Stimulated activated memory B cell treated with anti-CD40 and anti-IgM and Interleukin-4, amounts not matched to agents 10 μg/mL and 1 μg/mL and 100 μg/mL, for 72 hours (primary cell): ENCODE results near the gene ENAH.
"Not testable (repeated sequence)": the region's sequence is repeated elsewhere in the genome, so short reads cannot be mapped to it uniquely, and the experiment has no call there.

ENCODE experiments used
- ATAC-seq: fragments of 150-1000 bp; cut with Tn5 transposase; 2 replicates; pipeline ENCODE4 v1.10.0; 2021
- H3K27ac Mint-ChIP-seq: one replicate; pipeline ENCODE4 v1.8.0; 2022; ENCODE audit warnings: mild to moderate bottlenecking, mixed read lengths
- H3K27me3 Mint-ChIP-seq: one replicate; pipeline ENCODE4 v1.8.0; 2022; ENCODE audit warnings: mixed read lengths
- H3K36me3 Mint-ChIP-seq: one replicate; pipeline ENCODE4 v1.8.0; 2022; ENCODE audit warnings: mixed read lengths
- H3K4me1 Mint-ChIP-seq: one replicate; pipeline ENCODE4 v1.8.0; 2022; ENCODE audit warnings: mixed read lengths
- H3K4me3 Mint-ChIP-seq: one replicate; pipeline ENCODE4 v1.8.0; 2022; ENCODE audit warnings: mild to moderate bottlenecking, moderate library complexity, mixed read lengths
- H3K9me3 Mint-ChIP-seq: one replicate; pipeline ENCODE4 v1.8.0; 2022; ENCODE audit warnings: mixed read lengths

The ENAH gene

GRCh38 chr1:225637651-225638199 is 15.2 kb downstream of the ENAH start:
- no peaks in the 10 kb centered on the region for H3K4me1 Mint-ChIP-seq
- H3K27me3 Mint-ChIP-seq: no peaks in the 10 kb centered on the region
- no peak overlapping the region for H3K27ac Mint-ChIP-seq
- H3K36me3 Mint-ChIP-seq: no peaks in the 10 kb centered on the region
- no peak for ATAC-seq
- H3K9me3 Mint-ChIP-seq: no peaks in the 10 kb centered on the region
- no peak overlapping the region for H3K4me3 Mint-ChIP-seq

DNA sequence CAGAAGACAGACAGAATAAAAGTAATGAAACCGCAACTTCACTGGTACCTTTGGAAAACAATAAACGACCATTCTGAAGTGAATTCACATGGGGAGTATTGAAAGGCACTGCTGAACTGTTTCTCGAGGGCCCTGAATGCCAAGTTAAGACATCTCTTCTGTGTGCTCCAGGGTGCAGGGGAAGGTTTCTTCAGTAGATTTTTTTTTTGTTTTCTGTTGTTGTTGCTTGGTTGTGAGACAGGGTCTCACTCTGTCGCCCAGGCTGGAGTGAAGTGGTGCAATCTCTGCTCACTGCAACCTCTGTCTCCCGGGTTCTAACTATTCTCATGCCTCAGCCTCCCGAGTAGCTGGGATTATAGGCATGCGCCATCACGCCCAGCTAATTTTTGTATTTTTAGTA is 15.9 kb downstream of the ENAH start:
- H3K27me3 Mint-ChIP-seq, H3K9me3 Mint-ChIP-seq, H3K4me1 Mint-ChIP-seq, H3K4me3 Mint-ChIP-seq, ATAC-seq, H3K36me3 Mint-ChIP-seq, H3K27ac Mint-ChIP-seq: not testable (repeated sequence)

DNA sequence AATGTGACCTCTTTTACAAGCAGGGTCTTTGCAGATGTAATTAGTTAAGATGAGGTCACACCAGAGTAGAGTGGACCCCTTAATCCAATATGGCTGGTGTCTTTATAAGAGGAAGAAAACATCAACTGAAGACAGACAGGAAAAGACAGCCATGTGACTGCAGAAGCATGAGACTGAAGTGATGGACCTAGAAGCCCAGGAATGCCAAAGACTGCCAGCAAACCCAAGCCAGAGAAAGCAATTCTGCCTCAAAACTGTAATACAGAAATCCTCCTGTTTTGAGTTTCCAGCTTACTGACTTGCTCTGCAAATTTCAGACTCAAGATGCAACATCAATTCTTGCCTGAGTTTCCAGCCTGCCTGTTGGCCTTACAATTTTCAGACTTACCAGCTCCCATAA is 17.3 kb downstream of the ENAH start:
- Mint-ChIP-seq H3K4me3 (no peak overlapping the region), H3K4me1 (no peaks in the 10 kb centered on the region), H3K9me3 (no peaks in the 10 kb centered on the region), H3K27ac (no peak overlapping the region), H3K36me3 (no peaks in the 10 kb centered on the region), H3K27me3 (no peaks in the 10 kb centered on the region)
- no peak for ATAC-seq

DNA sequence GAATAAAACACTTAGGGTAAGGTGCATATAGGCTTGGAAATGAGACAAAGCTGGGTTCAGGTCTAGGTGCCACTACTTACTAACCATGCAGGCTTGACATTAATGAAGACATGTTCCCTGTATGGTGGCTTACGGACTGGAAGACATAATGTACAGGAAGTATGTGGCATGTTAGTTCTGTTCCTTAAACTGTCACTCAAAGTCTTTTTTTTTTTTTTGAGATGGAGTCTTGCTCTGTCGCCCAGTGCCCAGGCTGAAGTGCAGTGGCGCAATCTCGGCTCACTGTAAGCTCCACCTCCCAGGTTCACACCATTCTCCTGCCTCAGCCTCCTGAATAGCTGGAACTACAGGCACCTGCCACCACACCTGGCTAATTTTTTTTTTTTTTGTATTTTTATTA is 20.1 kb downstream of the ENAH start:
- ATAC-seq, H3K4me1 Mint-ChIP-seq, H3K36me3 Mint-ChIP-seq, H3K4me3 Mint-ChIP-seq, H3K9me3 Mint-ChIP-seq, H3K27ac Mint-ChIP-seq: not testable (repeated sequence)
- H3K27me3 Mint-ChIP-seq: peaks cover 12% of the 10 kb centered on the region

GRCh38 chr1:225631021-225631663 is 21.8 kb downstream of the ENAH start:
- no peaks in the 10 kb centered on the region for H3K4me1 Mint-ChIP-seq
- H3K27ac Mint-ChIP-seq: no peak overlapping the region
- H3K27me3 Mint-ChIP-seq: peaks cover 22% of the 10 kb centered on the region
- no peaks in the 10 kb centered on the region for H3K36me3 Mint-ChIP-seq
- no peak for ATAC-seq
- no peaks in the 10 kb centered on the region for H3K9me3 Mint-ChIP-seq
- H3K4me3 Mint-ChIP-seq: no peak overlapping the region

GRCh38 chr1:225629483-225629882 is 23.4 kb downstream of the ENAH start:
- Mint-ChIP-seq H3K4me1 (no peaks in the 10 kb centered on the region), H3K4me3 (no peak overlapping the region), H3K27ac (no peak overlapping the region), H3K27me3 (peaks cover 22% of the 10 kb centered on the region), H3K36me3 (no peaks in the 10 kb centered on the region), H3K9me3 (no peaks in the 10 kb centered on the region)
- ATAC-seq: no peak

- not testable (repeated sequence) for H3K4me3 Mint-ChIP-seq, ATAC-seq, H3K36me3 Mint-ChIP-seq, H3K9me3 Mint-ChIP-seq, H3K27ac Mint-ChIP-seq, H3K4me1 Mint-ChIP-seq
- peaks cover 22% of the 10 kb centered on the region for H3K27me3 Mint-ChIP-seq
Observed at GRCh38 chr1:225628794-225629193, 24.1 kb downstream of the ENAH start.

DNA sequence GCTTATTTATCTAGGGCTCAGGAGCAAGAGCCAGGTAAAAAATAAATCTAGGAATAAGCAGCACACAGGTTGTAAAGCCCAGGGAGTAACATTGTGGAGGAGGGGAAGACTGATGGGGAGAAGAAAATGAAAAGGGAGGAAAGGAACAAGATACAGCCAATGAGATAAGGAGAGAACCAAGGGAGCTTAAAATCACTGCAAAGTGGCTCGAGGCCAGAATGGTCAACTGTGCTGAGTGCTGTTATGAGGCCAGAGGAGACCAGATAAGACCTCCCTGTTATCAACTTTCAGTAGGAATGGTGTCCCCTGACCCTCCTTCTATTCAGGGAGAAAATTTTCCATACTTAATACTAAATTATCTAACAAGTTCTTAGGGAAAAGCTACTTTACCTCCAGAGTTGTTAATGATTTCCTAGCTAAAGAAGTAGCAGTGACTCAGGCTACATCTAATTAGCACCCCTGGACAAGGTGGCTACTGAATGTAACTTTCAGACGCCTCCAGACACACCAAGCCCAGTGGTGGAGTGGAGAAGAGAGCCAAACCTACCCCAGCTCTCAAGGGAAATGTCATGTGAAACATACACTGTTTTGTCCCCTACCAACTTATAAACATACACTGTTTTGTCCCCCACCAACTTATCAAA is 25.5 kb downstream of the ENAH start:
- Mint-ChIP-seq H3K4me3 (no peak overlapping the region), H3K27ac (no peak overlapping the region), H3K27me3 (peaks cover 22% of the 10 kb centered on the region), H3K36me3 (no peaks in the 10 kb centered on the region), H3K9me3 (no peaks in the 10 kb centered on the region), H3K4me1 (no peaks in the 10 kb centered on the region)
- ATAC-seq: no peak

DNA sequence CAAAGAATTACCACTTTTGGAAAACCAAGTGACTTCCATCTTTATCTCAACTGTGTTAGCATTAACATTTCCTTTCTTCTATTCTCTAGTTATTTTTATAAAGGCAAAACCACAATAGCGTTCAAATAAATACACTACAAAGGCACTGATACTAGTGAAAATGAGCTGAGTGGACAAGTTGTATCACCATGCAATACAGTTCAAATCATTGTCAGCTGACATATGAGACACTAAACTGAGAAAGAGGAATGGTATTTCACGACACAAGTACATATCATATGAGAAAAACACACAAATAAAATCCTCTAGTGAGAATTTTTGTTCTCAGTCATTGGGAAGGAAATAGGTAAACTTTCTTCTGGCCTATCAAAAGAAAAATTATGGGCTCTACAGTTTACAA is 26.2 kb downstream of the ENAH start:
- peaks cover 2% of the 10 kb centered on the region for H3K9me3 Mint-ChIP-seq
- peaks cover 22% of the 10 kb centered on the region for H3K27me3 Mint-ChIP-seq
- no peak overlapping the region for H3K27ac Mint-ChIP-seq
- H3K36me3 Mint-ChIP-seq: no peaks in the 10 kb centered on the region
- H3K4me1 Mint-ChIP-seq: no peaks in the 10 kb centered on the region
- no peak overlapping the region for H3K4me3 Mint-ChIP-seq
- no peak for ATAC-seq

GRCh38 chr1:225617956-225618355 is 35.0 kb downstream of the ENAH start:
- Mint-ChIP-seq H3K27me3 (no peaks in the 10 kb centered on the region), H3K9me3 (peaks cover 5% of the 10 kb centered on the region), H3K27ac (no peak overlapping the region), H3K4me3 (no peak overlapping the region), H3K36me3 (no peaks in the 10 kb centered on the region), H3K4me1 (no peaks in the 10 kb centered on the region)
- no peak for ATAC-seq

DNA sequence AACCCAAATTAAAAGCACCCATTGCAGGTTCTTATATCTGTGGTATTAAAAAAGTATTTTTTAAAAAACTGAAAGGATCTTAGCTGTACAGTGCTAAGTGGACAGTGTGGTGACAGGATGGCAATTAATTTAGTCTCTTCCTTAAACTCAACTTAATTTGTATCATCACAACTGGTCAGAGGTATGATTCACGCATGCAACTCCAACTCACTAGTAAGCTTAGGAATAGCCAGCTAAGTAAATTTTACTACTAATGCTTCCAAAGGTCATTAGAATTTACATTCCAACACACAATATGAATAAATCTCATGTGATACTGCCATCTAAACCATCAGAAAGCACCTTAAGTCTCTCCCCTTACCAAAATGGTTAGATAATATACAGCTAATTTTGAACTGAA is 35.4 kb downstream of the ENAH start:
- H3K9me3 Mint-ChIP-seq: peaks cover 5% of the 10 kb centered on the region
- no peaks in the 10 kb centered on the region for H3K27me3 Mint-ChIP-seq
- H3K4me1 Mint-ChIP-seq: no peaks in the 10 kb centered on the region
- H3K27ac Mint-ChIP-seq: no peak overlapping the region
- ATAC-seq: no peak
- H3K36me3 Mint-ChIP-seq: no peaks in the 10 kb centered on the region
- no peak overlapping the region for H3K4me3 Mint-ChIP-seq

DNA sequence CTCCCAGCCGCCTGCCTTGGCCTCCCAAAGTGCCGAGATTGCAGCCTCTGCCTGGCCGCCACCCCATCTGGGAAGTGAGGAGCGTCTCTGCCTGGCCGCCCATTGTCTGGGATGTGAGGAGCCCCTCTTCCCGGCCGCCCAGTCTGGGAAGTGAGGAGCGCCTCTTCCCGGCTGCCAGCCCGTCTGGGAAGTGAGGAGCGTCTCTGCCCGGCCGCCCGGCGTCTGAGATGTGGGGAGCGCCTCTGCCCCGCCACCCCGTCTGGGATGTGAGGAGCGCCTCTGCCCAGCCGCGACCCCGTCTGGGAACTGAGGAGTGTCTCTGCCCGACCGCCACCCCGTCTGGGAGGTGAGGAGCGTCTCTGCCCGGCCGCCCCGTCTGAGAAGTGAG is 37.5 kb downstream of the ENAH start:
- not testable (repeated sequence) for H3K4me1 Mint-ChIP-seq, H3K27me3 Mint-ChIP-seq, H3K27ac Mint-ChIP-seq, H3K9me3 Mint-ChIP-seq, H3K4me3 Mint-ChIP-seq, ATAC-seq, H3K36me3 Mint-ChIP-seq

DNA sequence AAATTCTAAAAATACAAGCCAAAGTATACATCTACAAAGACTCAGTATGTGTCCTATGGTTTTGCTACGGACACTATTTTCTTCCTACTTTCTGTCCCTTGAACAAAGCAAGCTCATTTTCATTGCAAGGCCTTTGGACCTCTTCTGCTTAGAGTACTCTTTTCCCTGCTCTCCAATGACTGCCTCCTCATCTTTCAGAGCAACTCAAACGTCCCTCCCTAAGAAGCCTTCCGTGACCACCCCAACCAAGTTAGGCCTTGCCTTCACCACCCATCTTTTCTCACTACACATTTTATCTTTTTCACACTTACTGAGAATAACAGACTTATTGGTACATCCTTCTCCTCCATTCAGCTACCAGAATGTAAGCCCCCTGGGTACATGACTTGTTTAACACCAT is 39.9 kb downstream of the ENAH start:
- H3K4me3 Mint-ChIP-seq: no peak overlapping the region
- H3K36me3 Mint-ChIP-seq: no peaks in the 10 kb centered on the region
- no peak overlapping the region for H3K27ac Mint-ChIP-seq
- no peaks in the 10 kb centered on the region for H3K27me3 Mint-ChIP-seq
- H3K9me3 Mint-ChIP-seq: no peaks in the 10 kb centered on the region
- H3K4me1 Mint-ChIP-seq: no peaks in the 10 kb centered on the region
- peak; percentile 31 for ATAC-seq

DNA sequence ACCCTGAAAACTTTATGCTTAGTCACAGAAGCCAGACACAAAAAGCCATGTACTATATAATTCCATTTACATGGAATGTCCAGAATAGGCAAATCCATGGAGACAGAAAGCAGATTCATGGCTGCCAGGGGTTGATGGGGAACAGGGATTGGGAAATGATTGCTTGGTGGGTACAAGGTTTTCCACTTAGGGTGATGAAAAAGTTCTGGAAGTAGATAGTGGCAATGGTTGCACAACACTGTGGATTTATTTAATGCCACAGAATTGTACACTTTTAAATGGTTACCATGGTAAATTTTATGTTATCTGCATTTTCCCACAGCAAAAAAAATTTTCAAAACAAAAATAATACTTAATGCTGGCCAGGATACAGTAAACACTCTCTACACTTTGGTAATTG is 40.6 kb downstream of the ENAH start:
- Mint-ChIP-seq H3K27ac (no peak overlapping the region), H3K4me3 (no peak overlapping the region), H3K36me3 (no peaks in the 10 kb centered on the region), H3K27me3 (no peaks in the 10 kb centered on the region), H3K9me3 (no peaks in the 10 kb centered on the region), H3K4me1 (no peaks in the 10 kb centered on the region)
- no peak for ATAC-seq

GRCh38 chr1:225611537-225612223 is 41.2 kb downstream of the ENAH start:
- Mint-ChIP-seq H3K27ac (no peak overlapping the region), H3K9me3 (no peaks in the 10 kb centered on the region), H3K36me3 (no peaks in the 10 kb centered on the region), H3K27me3 (no peaks in the 10 kb centered on the region), H3K4me1 (no peaks in the 10 kb centered on the region), H3K4me3 (no peak overlapping the region)
- no peak for ATAC-seq

DNA sequence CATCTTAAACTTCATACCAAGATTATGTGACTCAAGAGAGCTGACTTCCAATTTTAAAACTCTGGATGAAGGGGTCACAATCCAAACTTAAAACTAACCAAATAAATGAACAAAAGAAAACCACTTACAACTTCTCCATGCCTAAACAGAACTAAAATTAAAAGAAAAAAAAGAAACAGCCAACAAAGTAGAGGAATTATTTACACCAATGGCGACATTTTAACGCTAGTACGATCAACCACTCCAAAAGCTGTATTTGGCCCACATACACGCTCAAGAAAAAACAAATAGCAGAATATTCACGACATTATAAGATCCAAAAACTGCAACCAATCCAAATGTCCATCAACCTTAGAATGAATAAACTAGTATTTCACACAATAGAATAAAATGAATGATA is 42.4 kb downstream of the ENAH start:
- no peak overlapping the region for H3K27ac Mint-ChIP-seq
- H3K36me3 Mint-ChIP-seq: no peaks in the 10 kb centered on the region
- no peak for ATAC-seq
- no peak overlapping the region for H3K4me3 Mint-ChIP-seq
- no peaks in the 10 kb centered on the region for H3K4me1 Mint-ChIP-seq
- no peaks in the 10 kb centered on the region for H3K27me3 Mint-ChIP-seq
- H3K9me3 Mint-ChIP-seq: no peaks in the 10 kb centered on the region
